ENCODE data around the gene RGS6.

Gene RGS6

GRCh38 chr14:71994416-71994815 lies 62.2 kb downstream of the RGS6 start:
- no peak overlapping the region for H3K27ac ChIP-seq (ENCODE audit: low read depth, low read length, poor library complexity, severe bottlenecking)
- TF ChIP-seq EZH2 (IDR thresholded peaks at IDR 0.05; ENCODE audit: borderline replicate concordance, low read length) (no peak), CTCF (IDR thresholded peaks at IDR 0.05; ENCODE audit: low read length) (no peak)

GRCh38 chr14:71995741-71996140 lies 63.5 kb downstream of the RGS6 start:
- Histone ChIP-seq H3K4me3 (ENCODE audit: low read depth, low read length, poor library complexity, severe bottlenecking) (no peak overlapping the region), H3K27me3 (ENCODE audit: insufficient read depth, low read length) (no peaks in the 10 kb centered on the region), H3K4me1 (ENCODE audit: insufficient read depth, low read length, severe bottlenecking) (no peaks in the 10 kb centered on the region), H3K79me2 (ENCODE audit: insufficient read depth, low read length) (no peaks in the 10 kb centered on the region), H3K4me2 (ENCODE audit: low read length) (no peak overlapping the region), H2AFZ (ENCODE audit: low read length) (no peak overlapping the region), H3K9me3 (ENCODE audit: low read length) (no peaks in the 10 kb centered on the region), H3K9me2 (ENCODE audit: low read depth, low read length) (no peaks in the 10 kb centered on the region), H3K36me3 (ENCODE audit: insufficient read depth, low read length) (no peaks in the 10 kb centered on the region), H3K27ac (ENCODE audit: low read depth, low read length, poor library complexity, severe bottlenecking) (no peak overlapping the region), H4K20me1 (ENCODE audit: insufficient read depth, low read length) (no peaks in the 10 kb centered on the region), H3K9ac (ENCODE audit: low read length) (no peak overlapping the region), H3F3A (ENCODE audit: insufficient read depth, low read length) (no peaks in the 10 kb centered on the region)
- TF ChIP-seq CTCF (IDR thresholded peaks at IDR 0.05; ENCODE audit: low read length) (no peak), EZH2 (IDR thresholded peaks at IDR 0.05; ENCODE audit: borderline replicate concordance, low read length) (no peak)

More at GRCh38 chr14:71994416-71994815, 62.2 kb downstream of the RGS6 start:
- Histone ChIP-seq H3K9me3 (ENCODE audit: low read length) (no peaks in the 10 kb centered on the region), H3K27me3 (ENCODE audit: insufficient read depth, low read length) (no peaks in the 10 kb centered on the region), H4K20me1 (ENCODE audit: insufficient read depth, low read length) (no peaks in the 10 kb centered on the region), H3K9ac (ENCODE audit: low read length) (no peak overlapping the region), H2AFZ (ENCODE audit: low read length) (no peak overlapping the region), H3K79me2 (ENCODE audit: insufficient read depth, low read length) (no peaks in the 10 kb centered on the region), H3K4me1 (ENCODE audit: insufficient read depth, low read length, severe bottlenecking) (no peaks in the 10 kb centered on the region), H3K36me3 (ENCODE audit: insufficient read depth, low read length) (no peaks in the 10 kb centered on the region), H3K4me3 (ENCODE audit: low read depth, low read length, poor library complexity, severe bottlenecking) (no peak overlapping the region), H3K9me2 (ENCODE audit: low read depth, low read length) (no peaks in the 10 kb centered on the region), H3K4me2 (ENCODE audit: low read length) (no peak overlapping the region), H3F3A (ENCODE audit: insufficient read depth, low read length) (no peaks in the 10 kb centered on the region)

GRCh38 chr14:71996610-71997009 lies 64.4 kb downstream of the RGS6 start:
- Histone ChIP-seq H3K79me2 (ENCODE audit: insufficient read depth, low read length) (no peaks in the 10 kb centered on the region), H3K4me1 (ENCODE audit: insufficient read depth, low read length, severe bottlenecking) (no peaks in the 10 kb centered on the region), H3K9me2 (ENCODE audit: low read depth, low read length) (no peaks in the 10 kb centered on the region), H3K4me2 (ENCODE audit: low read length) (no peak overlapping the region), H3K9me3 (ENCODE audit: low read length) (no peaks in the 10 kb centered on the region), H4K20me1 (ENCODE audit: insufficient read depth, low read length) (no peaks in the 10 kb centered on the region), H3K27me3 (ENCODE audit: insufficient read depth, low read length) (no peaks in the 10 kb centered on the region), H3K36me3 (ENCODE audit: insufficient read depth, low read length) (no peaks in the 10 kb centered on the region), H3K27ac (ENCODE audit: low read depth, low read length, poor library complexity, severe bottlenecking) (no peak overlapping the region), H3K4me3 (ENCODE audit: low read depth, low read length, poor library complexity, severe bottlenecking) (no peak overlapping the region), H2AFZ (ENCODE audit: low read length) (no peak overlapping the region), H3K9ac (ENCODE audit: low read length) (no peak overlapping the region), H3F3A (ENCODE audit: insufficient read depth, low read length) (no peaks in the 10 kb centered on the region)
- TF ChIP-seq EZH2 (IDR thresholded peaks at IDR 0.05; ENCODE audit: borderline replicate concordance, low read length), result no peak
- TF ChIP-seq CTCF (IDR thresholded peaks at IDR 0.05; ENCODE audit: low read length), result no peak

Data from OCI-LY1 (cell line).